Panc1 (cell line): ENCODE data around the gene WDR26. TPM values are rescaled to one million over a fixed set of nuclear protein-coding genes. Genes with fewer than 3 reads are reported as not detected.
"Not testable (repeated sequence)": the region's sequence is repeated elsewhere in the genome, so short reads cannot be mapped to it uniquely, and the experiment has no call there.

Experiments
- ATAC-seq: fragments of 200-7000 bp; cut with Tn5 transposase; 2 replicates; pipeline ENCODE4 v1.9.1; 2020; ENCODE audit warnings: mild to moderate bottlenecking, moderate library complexity
- BruUV-seq: library from RNA; stranded (reverse); fragments of 400-500 nt; replicated peaks from 2 replicates; lab custom pipeline; 2021; lab: Mats Ljungman, UMichigan
- CTCF ChIA-PET: fragments of 300-600 bp; sonication (Branson Sonifier 250); formaldehyde crosslinking; loops from one replicate; lab custom pipeline; 2022; ENCODE audit warnings: antibody characterized with exemption; lab: Charles Lee
- POLR2A ChIA-PET: fragments of 300-600 bp; sonication (Branson Sonifier 250); formaldehyde crosslinking; loops from one replicate; lab custom pipeline; 2022; ENCODE audit warnings: antibody characterized with exemption; lab: Charles Lee
- DNase-seq: peaks from one replicate; pipeline ENCODE4 v3.0.0-alpha.2; 2010; ENCODE audit warnings: low read depth, low spot score
- H3K27ac ChIP-seq: 2 replicates; pipeline ENCODE4 v1.5.1; 2011; ENCODE audit warnings: mild to moderate bottlenecking, low read length, inconsistent platforms
- H3K27me3 ChIP-seq: fragments of 200-500 bp; sonication (Bioruptor generic); 2 replicates; pipeline ENCODE4 v1.6.0; 2014; ENCODE audit warnings: low read length, inconsistent platforms; ENCODE audit not compliant: control insufficient read depth, insufficient read depth
- H3K36me3 ChIP-seq: fragments of 200-500 bp; sonication (Bioruptor generic); 2 replicates; pipeline ENCODE4 v1.5.1; 2014; ENCODE audit warnings: inconsistent platforms, mild to moderate bottlenecking, low read length, moderate library complexity; ENCODE audit not compliant: control insufficient read depth, insufficient read depth
- H3K4me1 ChIP-seq: 2 replicates; pipeline ENCODE4 v1.5.1; 2011; ENCODE audit warnings: inconsistent platforms, mild to moderate bottlenecking, low read length, moderate library complexity; ENCODE audit not compliant: control insufficient read depth, insufficient read depth
- H3K4me3 ChIP-seq, 2 experiments: 2 replicates each; pipeline ENCODE4 v1.5.1; 2011 to 2012; ENCODE audit warnings: low read depth in 2 of 2, low read length in 2 of 2, mild to moderate bottlenecking in 2 of 2, inconsistent platforms in 1 of 2, moderate library complexity in 1 of 2
- H3K9me3 ChIP-seq: fragments of 200-500 bp; sonication (Bioruptor generic); 2 replicates; pipeline ENCODE4 v1.5.1; 2014; ENCODE audit warnings: low read depth, mild to moderate bottlenecking, inconsistent platforms, low read length, moderate library complexity; ENCODE audit not compliant: control insufficient read depth, insufficient read depth
- CTCF ChIP-seq: fragments of 450-650 bp; IDR thresholded peaks from 2 replicates; pipeline ENCODE4 v1.5.1; 2017; ENCODE audit warnings: mild to moderate bottlenecking
- POLR2AphosphoS5 ChIP-seq: IDR thresholded peaks from 2 replicates; pipeline ENCODE4 v1.6.1; 2012; ENCODE audit warnings: mild to moderate bottlenecking, low read depth, low read length, moderate library complexity
- REST ChIP-seq, 2 experiments: IDR thresholded peaks; 2 replicates each; pipeline ENCODE4 v1.6.1; 2011 to 2012; ENCODE audit warnings: low read depth in 2 of 2, control low read depth in 1 of 2, low read length in 1 of 2, mild to moderate bottlenecking in 1 of 2, moderate library complexity in 1 of 2; ENCODE audit not compliant: insufficient read depth in 1 of 2
- SIN3A ChIP-seq: IDR thresholded peaks from 2 replicates; pipeline ENCODE4 v1.6.1; 2012; ENCODE audit warnings: low read depth, mild to moderate bottlenecking, low read length, moderate library complexity, borderline replicate concordance; ENCODE audit not compliant: insufficient read depth
- TCF7L2 ChIP-seq: IDR thresholded peaks from 2 replicates; pipeline ENCODE4 v1.6.1; 2011; ENCODE audit warnings: mild to moderate bottlenecking, low read depth, low read length, inconsistent platforms
- in situ Hi-C: cut with HindIII; loops from 2 replicates; pipeline ENCODE4 v1.10.0; 2016; ENCODE audit warnings: low sequenced_read_pairs, low pct_unique_long_range_greater_than_20kb
- intact Hi-C: fragments of 100-400 bp; cut with micrococcal nuclease; formaldehyde crosslinking; loops from one replicate; pipeline ENCODE4 v1.10.0; 2022; ENCODE audit not compliant: unreplicated experiment
- total RNA-seq: library from RNA; stranded (reverse); gene quantifications from one replicate; pipeline ENCODE4 v1.2.1, GENCODE V29; 2021; ENCODE audit not compliant: unreplicated experiment

The WDR26 gene
- total RNA-seq, 1 experiment from 2014 or later: 91.3 TPM

- Histone ChIP-seq H3K4me1 (peaks cover 28% of the 10 kb centered on the region), H3K36me3 (peaks cover 56% of the 10 kb centered on the region)
- intact Hi-C loops, CTCF ChIA-PET, DNase-seq, ATAC-seq, H3K27ac ChIP-seq, BruUV-seq, H3K27me3 ChIP-seq, H3K4me3 ChIP-seq, H3K9me3 ChIP-seq, in situ Hi-C loops, POLR2A ChIA-PET: not testable (repeated sequence)
Measured at GRCh38 chr1:224426869-224427268, 7.7 kb downstream of the WDR26 start.

- H3K9me3 ChIP-seq: no peaks in the 10 kb centered on the region
- no peak overlapping the region for H3K27ac ChIP-seq
- intact Hi-C loops (no loop called here), in situ Hi-C loops (no loop called here)
- TSS peak; percentile 18 for BruUV-seq
- ATAC-seq (no peak), DNase-seq (no peak)
- H3K36me3 ChIP-seq: peaks cover 54% of the 10 kb centered on the region
- ChIA-PET POLR2A (no interaction called here), CTCF (interaction anchor here (0.6 kb wide), 1 partner anchor 48 kb away, joined by 4 read pairs; no protein-coding TSS in a partner anchor)
- H3K4me1 ChIP-seq: peaks cover 19% of the 10 kb centered on the region
- no peaks in the 10 kb centered on the region for H3K27me3 ChIP-seq
- no peak for TF ChIP-seq POLR2AphosphoS5
- no peak for TF ChIP-seq TCF7L2
- TF ChIP-seq CTCF: no peak
- no peak for TF ChIP-seq REST (IDR thresholded peaks at IDR 0.05; ENCODE audit: insufficient read depth in 1 of 2, low read depth in 2 of 2, low read length in 1 of 2)
- no peak for TF ChIP-seq SIN3A
- no peak overlapping the region for H3K4me3 ChIP-seq
Measured at GRCh38 chr1:224425279-224425884, 9.2 kb downstream of the WDR26 start.

- no TSS peak for BruUV-seq
- Histone ChIP-seq H3K4me1 (no peaks in the 10 kb centered on the region), H3K27ac (no peak overlapping the region), H3K36me3 (peaks cover 71% of the 10 kb centered on the region), H3K27me3 (no peaks in the 10 kb centered on the region), H3K4me3 (no peak overlapping the region), H3K9me3 (no peaks in the 10 kb centered on the region)
- intact Hi-C loops: no loop called here
- POLR2A ChIA-PET: no interaction called here
- CTCF ChIA-PET: no interaction called here
- no peak for ATAC-seq
- no peak for DNase-seq
- TF ChIP-seq CTCF: no peak
- in situ Hi-C loops: no loop called here
Measured at GRCh38 chr1:224420106-224420505, 14.5 kb downstream of the WDR26 start.
